ENCODE data around the gene ZXDA. TPM values are rescaled to one million over a fixed set of nuclear protein-coding genes. Genes with fewer than 3 reads are reported as not detected.
"Not testable (repeated sequence)": the region's sequence is repeated elsewhere in the genome, so short reads cannot be mapped to it uniquely, and the experiment has no call there.

ZXDA gene
- total and polyA plus RNA-seq, 3 experiments from 2014 or later = 3.9 to 4.3 (median 4.2) TPM

GRCh38 chrX:57925806-57926205, 15.5 kb upstream of the ZXDA start:
- ChIA-PET POLR2A (no interaction called here), CTCF (interaction anchor here (2.0 kb wide), 1 partner anchor 105 kb away, joined by 5 read pairs; no protein-coding TSS in a partner anchor)
- no peak overlapping the region for H3K4me3 ChIP-seq (ENCODE audit: low read length)

GRCh38 chrX:57918750-57919436, 8.6 kb upstream of the ZXDA start:
- CTCF ChIA-PET = no interaction called here

More at GRCh38 chrX:57925806-57926205, 15.5 kb upstream of the ZXDA start:
- no peaks in the 10 kb centered on the region for H3K36me3 Mint-ChIP-seq
- no peaks in the 10 kb centered on the region for H3K27me3 ChIP-seq (ENCODE audit: insufficient read depth, low read length, poor library complexity, severe bottlenecking)
- H3K4me3 Mint-ChIP-seq = no peak overlapping the region
- H3K27ac ChIP-seq (ENCODE audit: low read depth, low read length) = no peak overlapping the region
- no peak overlapping the region for H3K27ac Mint-ChIP-seq
- H3K4me1 ChIP-seq (ENCODE audit: insufficient read depth, low read length) = no peaks in the 10 kb centered on the region
- H3K36me3 ChIP-seq (ENCODE audit: insufficient read depth, low read length) = no peaks in the 10 kb centered on the region
- no peaks in the 10 kb centered on the region for H3K4me1 Mint-ChIP-seq
- peaks cover 0 to 11% of the 10 kb centered on the region in 2 donors for H3K27me3 Mint-ChIP-seq
- no peaks in the 10 kb centered on the region for H3K9me3 ChIP-seq (ENCODE audit: low read length)
- DNase-seq = no peak
- H3K9me3 Mint-ChIP-seq = no peaks in the 10 kb centered on the region

GRCh38 chrX:57915680-57916079, 5.4 kb upstream of the ZXDA start:
- DNase-seq = no peak
- H3K36me3 Mint-ChIP-seq = no peaks in the 10 kb centered on the region
- H3K4me3 Mint-ChIP-seq = no peak overlapping the region
- Histone ChIP-seq H3K9me3 (ENCODE audit: low read length) (no peaks in the 10 kb centered on the region), H3K4me3 (ENCODE audit: low read length) (no peak overlapping the region), H3K27me3 (ENCODE audit: insufficient read depth, low read length, poor library complexity, severe bottlenecking) (no peaks in the 10 kb centered on the region), H3K4me1 (ENCODE audit: insufficient read depth, low read length) (peaks cover 8% of the 10 kb centered on the region), H3K36me3 (ENCODE audit: insufficient read depth, low read length) (no peaks in the 10 kb centered on the region), H3K27ac (ENCODE audit: low read depth, low read length) (no peak overlapping the region)
- H3K27me3 Mint-ChIP-seq = peaks cover 0 to 8% of the 10 kb centered on the region in 2 donors
- H3K9me3 Mint-ChIP-seq = no peaks in the 10 kb centered on the region
- ChIA-PET POLR2A (no interaction called here), CTCF (no interaction called here)
- H3K27ac Mint-ChIP-seq = no peak overlapping the region
- H3K4me1 Mint-ChIP-seq = peaks cover 9 to 17% (median 13%) of the 10 kb centered on the region in 3 donors

More at GRCh38 chrX:57918750-57919436, 8.6 kb upstream of the ZXDA start:
- Mint-ChIP-seq H3K4me3 (no peak overlapping the region), H3K36me3 (no peaks in the 10 kb centered on the region), H3K27me3 (peaks cover 0 to 15% of the 10 kb centered on the region in 2 donors), H3K27ac (peak overlapping the region in 1 of 8 donors; percentile 72), H3K4me1 (no peaks in the 10 kb centered on the region), H3K9me3 (no peaks in the 10 kb centered on the region)
- no peaks in the 10 kb centered on the region for H3K4me1 ChIP-seq (ENCODE audit: insufficient read depth, low read length)
- no peaks in the 10 kb centered on the region for H3K36me3 ChIP-seq (ENCODE audit: insufficient read depth, low read length)
- peak in 3 of 5 donors; percentile 1 to 25 (median 18) for DNase-seq
- no peaks in the 10 kb centered on the region for H3K27me3 ChIP-seq (ENCODE audit: insufficient read depth, low read length, poor library complexity, severe bottlenecking)
- no peaks in the 10 kb centered on the region for H3K9me3 ChIP-seq (ENCODE audit: low read length)
- POLR2A ChIA-PET = interaction anchor here (0.7 kb wide), 1 partner anchor 707 kb away, joined by 3 read pairs; no protein-coding TSS in a partner anchor
- no peak overlapping the region for H3K4me3 ChIP-seq (ENCODE audit: low read length)
- H3K27ac ChIP-seq (ENCODE audit: low read depth, low read length) = no peak overlapping the region

- H3K36me3 ChIP-seq (ENCODE audit: insufficient read depth, low read length); H3K27me3 Mint-ChIP-seq; H3K9me3 ChIP-seq (ENCODE audit: low read length); POLR2A ChIA-PET; CTCF ChIA-PET; H3K27ac ChIP-seq (ENCODE audit: low read depth, low read length); H3K9me3 Mint-ChIP-seq; H3K27me3 ChIP-seq (ENCODE audit: insufficient read depth, low read length, poor library complexity, severe bottlenecking); H3K4me1 ChIP-seq (ENCODE audit: insufficient read depth, low read length); H3K4me3 ChIP-seq (ENCODE audit: low read length): not testable (repeated sequence)
- Mint-ChIP-seq H3K4me1 (peaks cover 28 to 53% (median 47%) of the 10 kb centered on the region in 3 donors), H3K27ac (peak overlapping the region in 6 of 8 donors; percentile 63 to 99 (median 72)), H3K4me3 (peak overlapping the region; percentile 24 to 61 (median 58)), H3K36me3 (peaks cover 0 to 18% (median 0%) of the 10 kb centered on the region in 3 donors)
- peak; percentile 4 to 66 (median 45) for DNase-seq
Observed at GRCh38 chrX:57909595-57910286, 517 bp downstream of the ZXDA start.

- H3K4me3 Mint-ChIP-seq = peak overlapping the region; percentile 45 to 60 (median 53)
- H3K36me3 ChIP-seq (ENCODE audit: insufficient read depth, low read length); H3K27me3 ChIP-seq (ENCODE audit: insufficient read depth, low read length, poor library complexity, severe bottlenecking); POLR2A ChIA-PET; H3K4me3 ChIP-seq (ENCODE audit: low read length); H3K27me3 Mint-ChIP-seq; H3K9me3 ChIP-seq (ENCODE audit: low read length); H3K4me1 ChIP-seq (ENCODE audit: insufficient read depth, low read length); H3K9me3 Mint-ChIP-seq; H3K27ac ChIP-seq (ENCODE audit: low read depth, low read length); CTCF ChIA-PET: not testable (repeated sequence)
- DNase-seq = peak in 1 of 5 donors; percentile 6
- peak overlapping the region in 7 of 8 donors; percentile 17 to 84 (median 51) for H3K27ac Mint-ChIP-seq
- H3K4me1 Mint-ChIP-seq = peaks cover 28 to 57% (median 47%) of the 10 kb centered on the region in 3 donors
- peaks cover 0 to 18% (median 0%) of the 10 kb centered on the region in 3 donors for H3K36me3 Mint-ChIP-seq
Observed at GRCh38 chrX:57908972-57909594, 1.2 kb downstream of the ZXDA start.

GRCh38 chrX:57906790-57907189, 3.5 kb downstream of the ZXDA start:
- peaks cover 29 to 70% (median 55%) of the 10 kb centered on the region in 3 donors for H3K4me1 Mint-ChIP-seq
- Histone ChIP-seq H3K27ac (ENCODE audit: low read depth, low read length) (no peak overlapping the region), H3K9me3 (ENCODE audit: low read length) (no peaks in the 10 kb centered on the region), H3K27me3 (ENCODE audit: insufficient read depth, low read length, poor library complexity, severe bottlenecking) (no peaks in the 10 kb centered on the region), H3K36me3 (ENCODE audit: insufficient read depth, low read length) (no peaks in the 10 kb centered on the region), H3K4me1 (ENCODE audit: insufficient read depth, low read length) (peaks cover 9% of the 10 kb centered on the region), H3K4me3 (ENCODE audit: low read length) (no peak overlapping the region)
- peak overlapping the region in 7 of 8 donors; percentile 12 to 75 (median 61) for H3K27ac Mint-ChIP-seq
- peaks cover 0 to 20% (median 0%) of the 10 kb centered on the region in 3 donors for H3K36me3 Mint-ChIP-seq
- peaks cover 0 to 4% of the 10 kb centered on the region in 2 donors for H3K27me3 Mint-ChIP-seq
- DNase-seq = no peak
- H3K4me3 Mint-ChIP-seq = peak overlapping the region in 6 of 7 donors; percentile 18 to 56 (median 48)
- CTCF ChIA-PET = interaction anchor here (1.0 kb wide), 1 partner anchor 85 kb away, joined by 4 read pairs; no protein-coding TSS in a partner anchor
- no peaks in the 10 kb centered on the region for H3K9me3 Mint-ChIP-seq
- POLR2A ChIA-PET = no interaction called here

- POLR2A ChIA-PET = no interaction called here
- Histone ChIP-seq H3K27me3 (ENCODE audit: insufficient read depth, low read length, poor library complexity, severe bottlenecking) (no peaks in the 10 kb centered on the region), H3K9me3 (ENCODE audit: low read length) (no peaks in the 10 kb centered on the region), H3K27ac (ENCODE audit: low read depth, low read length) (no peak overlapping the region), H3K4me1 (ENCODE audit: insufficient read depth, low read length) (no peaks in the 10 kb centered on the region), H3K36me3 (ENCODE audit: insufficient read depth, low read length) (no peaks in the 10 kb centered on the region), H3K4me3 (ENCODE audit: low read length) (no peak overlapping the region)
- Mint-ChIP-seq H3K27me3 (peaks cover 0 to 4% of the 10 kb centered on the region in 2 donors), H3K4me3 (peak overlapping the region; percentile 42 to 86 (median 57)), H3K4me1 (peaks cover 21 to 57% (median 43%) of the 10 kb centered on the region in 3 donors), H3K9me3 (no peaks in the 10 kb centered on the region), H3K27ac (peak overlapping the region; percentile 10 to 90 (median 77)), H3K36me3 (peaks cover 0 to 20% (median 0%) of the 10 kb centered on the region in 3 donors)
- no peak for DNase-seq
- CTCF ChIA-PET = no interaction called here
Observed at GRCh38 chrX:57905141-57905540, 5.1 kb downstream of the ZXDA start.
